GM12878 (cell line): ENCODE results near the gene ELAPOR2. TPM values are rescaled to one million over a fixed set of nuclear protein-coding genes. Genes with fewer than 3 reads are reported as not detected.

Experiments
- ATAC-seq: fragments of 200-7000 bp; cut with Tn5 transposase; 3 replicates; pipeline ENCODE4 v1.9.1; 2020; ENCODE audit warnings: mild to moderate bottlenecking, moderate library complexity
- BruUV-seq: library from RNA; stranded (reverse); fragments of 400-500 nt; replicated peaks from 2 replicates; lab custom pipeline; 2021; lab: Mats Ljungman, UMichigan
- CTCF ChIA-PET: fragments of 300-600 bp; sonication (Branson Sonifier 250); formaldehyde crosslinking; extraction: SDS; loops from one replicate; lab custom pipeline; 2021; ENCODE audit warnings: inconsistent platforms; lab: Yijun Ruan, JAX
- POLR2A ChIA-PET: fragments of 350-600 bp; formaldehyde crosslinking; extraction: SDS; loops from one replicate; lab custom pipeline; 2021; ENCODE audit warnings: inconsistent platforms; lab: Charles Lee
- RAD21 ChIA-PET: fragments of 300-600 bp; sonication (Branson Sonifier 250); formaldehyde crosslinking; loops from one replicate; lab custom pipeline; 2023; ENCODE audit warnings: antibody characterized with exemption; ENCODE audit not compliant: unreplicated experiment; lab: Charles Lee
- SMC1A ChIA-PET: fragments of 300-600 bp; sonication (Branson Sonifier 250); formaldehyde crosslinking; loops from one replicate; lab custom pipeline; 2023; ENCODE audit not compliant: unreplicated experiment, uncharacterized antibody; lab: Charles Lee
- DNase-seq: peaks from one replicate; pipeline ENCODE4 v3.0.0-alpha.2; 2011; ENCODE audit warnings: low read depth, low spot score
- FAIRE-seq: peaks from 3 replicates; lab custom pipeline; 2011; peaks lifted over from hg19 to GRCh38; lab: Jason Lieb, UNC
- H2AFZ ChIP-seq: 2 replicates; pipeline ENCODE4 v1.6.0; 2011; ENCODE audit warnings: low read depth, low read length, control low read depth; ENCODE audit not compliant: control insufficient read depth
- H3K27ac ChIP-seq: 2 replicates; pipeline ENCODE4 v1.5.1; 2011; ENCODE audit warnings: control low read depth; ENCODE audit not compliant: control insufficient read depth, insufficient read depth
- H3K27me3 ChIP-seq, 2 experiments: replicated peaks in 1 of 2; 2 replicates each; pipeline versions ENCODE4 v1.6.0 to v1.6.1; 2011; ENCODE audit warnings: low read length in 1 of 2; ENCODE audit not compliant: control insufficient read depth in 2 of 2, insufficient read depth in 2 of 2
- H3K36me3 ChIP-seq, 2 experiments: 2 replicates each; pipeline ENCODE4 v1.5.1; 2011; ENCODE audit warnings: low read length in 1 of 2; ENCODE audit not compliant: control insufficient read depth in 2 of 2, insufficient read depth in 2 of 2
- H3K4me1 ChIP-seq: 2 replicates; pipeline ENCODE4 v1.6.1; 2011; ENCODE audit warnings: mild to moderate bottlenecking, low read length, moderate library complexity, mixed read lengths; ENCODE audit not compliant: control insufficient read depth, insufficient read depth
- H3K4me2 ChIP-seq: 2 replicates; pipeline ENCODE4 v1.6.0; 2011; ENCODE audit warnings: control low read depth; ENCODE audit not compliant: control insufficient read depth, insufficient read depth
- H3K4me3 ChIP-seq: fragments of 200-600 bp; sonication (generic); 2 replicates; pipeline ENCODE4 v1.5.1; 2016
- H3K79me2 ChIP-seq: 2 replicates; pipeline ENCODE4 v1.6.0; 2011; ENCODE audit warnings: low read length; ENCODE audit not compliant: control insufficient read depth, insufficient read depth
- H3K9ac ChIP-seq: 2 replicates; pipeline ENCODE4 v1.8.0; 2011; ENCODE audit warnings: low read length, control low read depth, mixed read lengths; ENCODE audit not compliant: control insufficient read depth, insufficient read depth
- H3K9me3 ChIP-seq: replicated peaks from 3 replicates; pipeline ENCODE4 v1.5.1; 2011; ENCODE audit warnings: mild to moderate bottlenecking, low read length; ENCODE audit not compliant: control insufficient read depth, insufficient read depth
- H4K20me1 ChIP-seq: 2 replicates; pipeline ENCODE4 v1.6.0; 2011; ENCODE audit not compliant: control insufficient read depth, insufficient read depth
- BHLHE40 ChIP-seq, 2 experiments: fragments of 450-650 bp in 1 of 2; IDR thresholded peaks; 2 replicates each; pipeline ENCODE4 v1.6.1; 2011 to 2017; ENCODE audit warnings: low read depth in 2 of 2, borderline replicate concordance in 1 of 2, improper control_type of control experiment in 1 of 2, low read length in 1 of 2, mild to moderate bottlenecking in 1 of 2
- CUX1 ChIP-seq: IDR thresholded peaks from 2 replicates; pipeline ENCODE4 v1.6.1; 2012; ENCODE audit warnings: improper control_type of control experiment, low read depth, low read length; ENCODE audit not compliant: insufficient replicate concordance
- EED ChIP-seq: sonication (generic); IDR thresholded peaks from 2 replicates; pipeline ENCODE4 v1.6.1; 2016; ENCODE audit warnings: antibody characterized with exemption, low read depth
- PAX8 ChIP-seq: fragments of 450-650 bp; IDR thresholded peaks from 2 replicates; pipeline ENCODE4 v1.6.1; 2017; ENCODE audit warnings: mild to moderate bottlenecking, moderate library complexity
- SMAD1 ChIP-seq: fragments of 450-650 bp; IDR thresholded peaks from 2 replicates; pipeline ENCODE4 v1.6.1; 2018; ENCODE audit warnings: mild to moderate bottlenecking, low read depth; ENCODE audit not compliant: partially characterized antibody
- ZBTB11 ChIP-seq: fragments of 450-650 bp; formaldehyde crosslinking; IDR thresholded peaks from 2 replicates; pipeline ENCODE4 v1.5.0; 2022; ENCODE audit warnings: mild to moderate bottlenecking, missing genetic modification characterization
- WGBS: methylation state at CpG from one replicate; pipeline ENCODE4 v1.1.6; 2016; ENCODE audit warnings: low lambda C conversion rate; ENCODE audit not compliant: insufficient replicate concordance, insufficient coverage; ENCODE audit errors: missing lambda C conversion rate; 5-methylcytosine and 5-hydroxymethylcytosine counted together
- in situ Hi-C: fragments of 300-500 bp; cut with MboI; formaldehyde crosslinking; loops from 9 replicates; pipeline ENCODE4 v1.14.3; 2018; ENCODE audit warnings: mixed read lengths
- intact Hi-C: fragments of 100-400 bp; cut with micrococcal nuclease; formaldehyde crosslinking; loops from one replicate; pipeline ENCODE4 v1.14.2; 2022; ENCODE audit not compliant: unreplicated experiment
- polyA plus RNA-seq, 11 experiments: library from polyadenylated mRNA; depleted of rRNA in 4 of 11; unstranded in 6 of 11; stranded (reverse) in 5 of 11; fragments of >200 nt; fragmentation: Nextera tagmentation in 4 of 11; fragmentation: Illumina TruSeq in 1 of 11; extraction: Ambion mirVana in 4 of 11; extraction: Trizol in 1 of 11; gene quantifications; 1 replicate in 1 of 11; 2 replicates in 10 of 11; pipeline versions ENCODE4 v1.2.1 to v1.2.3, GENCODE V29; 2011 to 2016; ENCODE audit warnings: inconsistent platforms in 2 of 11, missing spikeins in 2 of 11, low read depth in 1 of 11
- total RNA-seq, 4 experiments: library from RNA; depleted of rRNA in 3 of 4; stranded (reverse); fragments of >200 nt in 3 of 4; fragmentation: Illumina TruSeq in 1 of 4; extraction: Trizol in 1 of 4; gene quantifications; 2 replicates each; pipeline versions ENCODE4 v1.2.1 to v1.2.3, GENCODE V29; 2013 to 2021

The ELAPOR2 gene
- total and polyA plus RNA-seq, 10 of the 15 experiments (the other 5 are each of a cell fraction or from before 2014, with no cell fraction given) = 0.12 to 7.1 (median 3.8) TPM

GRCh38 chr7:87091487-87092066 lies 32.1 kb upstream of the ELAPOR2 start (continued):
- TF ChIP-seq CUX1 (no peak), PAX8 (no peak)
- TF ChIP-seq, all 136 proteins: peak for 0

- H3K4me2 ChIP-seq = no peak overlapping the region
- DNase-seq = no peak
- SMC1A ChIA-PET = no interaction called here
- CTCF ChIA-PET = interaction anchor here (1.2 kb wide), 1 partner anchor 10 kb away, joined by 3 read pairs; no protein-coding TSS in a partner anchor
- H3K9ac ChIP-seq = no peak overlapping the region
- H3K9me3 ChIP-seq = no peaks in the 10 kb centered on the region
- RAD21 ChIA-PET = no interaction called here
- H3K4me1 ChIP-seq = no peaks in the 10 kb centered on the region
- intact Hi-C loops = no loop called here
- no peak overlapping the region for H2AFZ ChIP-seq
- POLR2A ChIA-PET = no interaction called here
- WGBS = 53% methylated on average over 5 of the region's 5 CpGs
- in situ Hi-C loops = no loop called here
- H4K20me1 ChIP-seq = no peaks in the 10 kb centered on the region
- H3K27ac ChIP-seq = no peak overlapping the region
- BruUV-seq = no TSS peak
- no peak for ATAC-seq
- H3K27me3 ChIP-seq = no peaks in the 10 kb centered on the region
- H3K4me3 ChIP-seq = no peak overlapping the region
- FAIRE-seq = no peak
- H3K79me2 ChIP-seq = no peaks in the 10 kb centered on the region
- H3K36me3 ChIP-seq = no peaks in the 10 kb centered on the region
- no peak for TF ChIP-seq EED
- no peak for TF ChIP-seq BHLHE40 (IDR thresholded peaks at IDR 0.05; ENCODE audit: borderline replicate concordance in 1 of 2, low read depth in 2 of 2, low read length in 1 of 2)
- TF ChIP-seq ZBTB11 (CRISPR knock-in tag) = no peak
- no peak for TF ChIP-seq SMAD1
These were observed 24.5 kb upstream of the ELAPOR2 start for GRCh38 chr7:87083865-87084519.
